ENCODE data around the gene TMEM87B. TPM values are rescaled to one million over a fixed set of nuclear protein-coding genes. Genes with fewer than 3 reads are reported as not detected.
"Not testable (repeated sequence)": the region's sequence is repeated elsewhere in the genome, so short reads cannot be mapped to it uniquely, and the experiment has no call there.

TMEM87B gene
- total and polyA plus RNA-seq, 2 experiments from 2014 or later, result 32.1 to 42.4 TPM

DNA sequence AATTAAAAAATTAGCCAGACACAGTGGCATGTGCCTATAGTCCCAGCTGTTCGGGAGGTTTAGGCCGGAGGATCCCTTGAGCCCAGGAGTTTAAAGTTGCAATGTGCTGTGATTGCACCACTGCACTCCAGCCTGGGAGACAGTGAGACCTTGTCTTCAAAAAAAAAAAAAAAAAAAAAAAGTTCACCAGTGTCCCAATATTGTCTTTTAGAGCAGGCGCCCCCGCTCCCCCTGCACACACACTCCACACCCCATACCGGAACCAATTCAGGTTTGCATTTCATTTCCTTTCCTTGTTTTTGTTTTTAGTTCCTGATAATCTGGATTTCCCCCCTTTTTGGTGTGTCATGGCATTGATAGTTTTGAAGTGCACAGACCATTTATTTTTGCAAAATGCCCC is 10.4 kb downstream of the TMEM87B start:
- peaks cover 58% of the 10 kb centered on the region for H3K36me3 ChIP-seq (ENCODE audit: low read depth)
- H3K9me2 ChIP-seq (ENCODE audit: insufficient read depth), result no peaks in the 10 kb centered on the region
- no peak for DNase-seq
- H3K4me1 ChIP-seq (ENCODE audit: insufficient read depth), result peaks cover 20% of the 10 kb centered on the region
- peak overlapping the region; percentile 35 for H3K4me2 ChIP-seq (ENCODE audit: unreplicated experiment)
- H3K27ac ChIP-seq, result peak overlapping the region; percentile 62
- H3K9me3 ChIP-seq (ENCODE audit: low read depth), result no peaks in the 10 kb centered on the region
- H3F3A ChIP-seq (ENCODE audit: insufficient read depth), result peaks cover 34% of the 10 kb centered on the region
- 77 to 81% methylated on average over 5 of the region's 5 CpGs for WGBS, 2 experiments (ENCODE audit: low coverage in 1 of 2, low lambda C conversion rate in 2 of 2, missing lambda C conversion rate in 2 of 2)
- H4K20me1 ChIP-seq (ENCODE audit: insufficient read depth), result no peaks in the 10 kb centered on the region
- H2AFZ ChIP-seq, result no peak overlapping the region
- H3K27me3 ChIP-seq (replicated peaks; ENCODE audit: insufficient read depth), result no peaks in the 10 kb centered on the region
- in situ Hi-C loops (cut with MboI), result no loop called here
- no peak for TF ChIP-seq EZH2phosphoT487 (IDR thresholded peaks at IDR 0.05; ENCODE audit: insufficient read depth, low read depth)
- TF ChIP-seq EZH2 (IDR thresholded peaks at IDR 0.05; ENCODE audit: insufficient read depth, poor library complexity, severe bottlenecking), result no peak
- H3K9ac ChIP-seq, result 0 out of 2 replicates have a peak overlapping the region, but pooled peaks have one; percentile 15
- H3K79me2 ChIP-seq (ENCODE audit: insufficient read depth), result peaks cover 80% of the 10 kb centered on the region
- no peak overlapping the region for H3K4me3 ChIP-seq

DNA sequence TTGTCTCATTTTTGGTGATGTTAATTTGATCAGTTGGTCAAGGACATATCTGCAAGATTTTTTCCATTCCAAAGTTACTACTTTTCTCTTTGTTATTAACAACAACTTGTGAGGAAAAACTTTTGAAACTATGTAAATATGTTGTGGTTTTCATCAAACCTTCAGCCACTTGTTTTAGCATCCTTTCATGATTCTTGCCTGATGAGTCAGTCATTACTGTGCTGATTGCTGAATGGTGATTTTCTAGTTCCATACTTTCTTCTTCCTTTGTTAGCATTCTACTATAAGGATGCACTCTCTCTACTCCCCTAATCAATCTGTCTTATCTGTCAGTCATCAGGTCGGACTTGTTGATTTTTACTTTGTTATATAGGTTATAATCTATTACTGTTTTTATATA is 10.9 kb downstream of the TMEM87B start:
- Histone ChIP-seq H3K9me3 (ENCODE audit: low read depth) (no peaks in the 10 kb centered on the region), H2AFZ (no peak overlapping the region), H3K79me2 (ENCODE audit: insufficient read depth) (peaks cover 80% of the 10 kb centered on the region), H3K4me3 (no peak overlapping the region), H3K9ac (0 out of 2 replicates have a peak overlapping the region, but pooled peaks have one; percentile 15), H3K27ac (peak overlapping the region; percentile 62), H3K9me2 (ENCODE audit: insufficient read depth) (no peaks in the 10 kb centered on the region), H3K4me2 (ENCODE audit: unreplicated experiment) (peak overlapping the region; percentile 35), H3K27me3 (replicated peaks; ENCODE audit: insufficient read depth) (no peaks in the 10 kb centered on the region), H3K4me1 (ENCODE audit: insufficient read depth) (peaks cover 20% of the 10 kb centered on the region), H3K36me3 (ENCODE audit: low read depth) (peaks cover 53% of the 10 kb centered on the region), H3F3A (ENCODE audit: insufficient read depth) (peaks cover 34% of the 10 kb centered on the region), H4K20me1 (ENCODE audit: insufficient read depth) (no peaks in the 10 kb centered on the region)
- DNase-seq, result peak; percentile 80
- TF ChIP-seq EZH2 (IDR thresholded peaks at IDR 0.05; ENCODE audit: insufficient read depth, poor library complexity, severe bottlenecking), result no peak
- no peak for TF ChIP-seq EZH2phosphoT487 (IDR thresholded peaks at IDR 0.05; ENCODE audit: insufficient read depth, low read depth)
- WGBS, 2 experiments (ENCODE audit: low coverage in 1 of 2, low lambda C conversion rate in 2 of 2, missing lambda C conversion rate in 2 of 2), result 7 to 39% methylated on average over 1 of the region's 1 CpG
- in situ Hi-C loops (cut with MboI), result no loop called here

DNA sequence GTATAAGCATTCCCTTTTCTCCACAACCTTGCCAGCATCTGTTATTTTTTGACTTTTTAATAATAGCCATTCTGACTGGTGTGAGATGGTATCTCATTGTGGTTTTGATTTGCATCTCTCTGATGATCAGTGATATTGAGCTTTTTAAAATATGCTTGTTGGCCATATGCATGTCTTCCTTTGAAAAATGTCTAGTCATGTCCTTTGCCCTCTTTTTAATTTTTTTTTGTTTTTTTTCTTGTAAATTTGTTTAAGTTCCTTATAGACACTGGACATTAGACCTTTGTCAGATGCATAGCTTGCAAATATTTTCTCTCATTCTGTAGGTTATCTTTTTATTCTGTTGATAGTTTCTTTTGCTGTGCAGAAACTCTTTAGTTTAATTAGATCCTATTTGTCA is 14.7 kb downstream of the TMEM87B start:
- H3K4me3 ChIP-seq; H3K9ac ChIP-seq; H3K27ac ChIP-seq; in situ Hi-C loops (cut with MboI); H3K4me2 ChIP-seq (ENCODE audit: unreplicated experiment); H2AFZ ChIP-seq; H3K27me3 ChIP-seq (replicated peaks; ENCODE audit: insufficient read depth); H3K9me2 ChIP-seq (ENCODE audit: insufficient read depth); DNase-seq; H3K9me3 ChIP-seq (ENCODE audit: low read depth): not testable (repeated sequence)
- H3F3A ChIP-seq (ENCODE audit: insufficient read depth), result peaks cover 26% of the 10 kb centered on the region
- H3K79me2 ChIP-seq (ENCODE audit: insufficient read depth), result peaks cover 80% of the 10 kb centered on the region
- H3K4me1 ChIP-seq (ENCODE audit: insufficient read depth), result peaks cover 20% of the 10 kb centered on the region
- H3K36me3 ChIP-seq (ENCODE audit: low read depth), result peaks cover 41% of the 10 kb centered on the region
- H4K20me1 ChIP-seq (ENCODE audit: insufficient read depth), result peaks cover 14% of the 10 kb centered on the region

DNA sequence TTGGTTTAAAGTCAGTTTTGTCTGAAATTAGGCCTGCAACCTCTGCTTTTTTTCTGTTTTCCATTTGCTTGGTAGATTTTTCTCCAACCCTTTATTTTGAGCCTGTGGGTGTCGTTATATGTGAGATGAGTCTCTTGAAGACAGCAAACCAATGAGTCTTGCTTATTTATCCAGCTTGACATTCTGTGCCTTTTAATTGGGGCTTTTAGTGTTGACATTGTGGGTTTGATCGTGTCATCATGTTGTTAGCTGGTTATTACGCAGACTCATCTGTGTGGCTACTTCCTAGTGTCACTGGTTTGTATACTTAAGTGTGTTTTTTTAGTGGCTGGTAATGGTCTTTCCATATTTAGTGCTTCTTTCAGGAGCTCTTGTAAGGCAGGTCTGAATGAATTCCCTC is 18.8 kb downstream of the TMEM87B start:
- Histone ChIP-seq H3K9ac (no peak overlapping the region), H3K9me3 (ENCODE audit: low read depth) (no peaks in the 10 kb centered on the region), H3K36me3 (ENCODE audit: low read depth) (peaks cover 31% of the 10 kb centered on the region), H2AFZ (no peak overlapping the region), H3K4me1 (ENCODE audit: insufficient read depth) (peaks cover 17% of the 10 kb centered on the region), H4K20me1 (ENCODE audit: insufficient read depth) (peaks cover 14% of the 10 kb centered on the region), H3K27me3 (replicated peaks; ENCODE audit: insufficient read depth) (no peaks in the 10 kb centered on the region), H3K4me2 (ENCODE audit: unreplicated experiment) (no peak overlapping the region), H3K4me3 (no peak overlapping the region), H3K9me2 (ENCODE audit: insufficient read depth) (no peaks in the 10 kb centered on the region), H3F3A (ENCODE audit: insufficient read depth) (peaks cover 19% of the 10 kb centered on the region; the same call in 1 of the 2 replicates), H3K79me2 (ENCODE audit: insufficient read depth) (peaks cover 91% of the 10 kb centered on the region), H3K27ac (no peak overlapping the region)
- TF ChIP-seq EZH2 (IDR thresholded peaks at IDR 0.05; ENCODE audit: insufficient read depth, poor library complexity, severe bottlenecking) (no peak), EZH2phosphoT487 (IDR thresholded peaks at IDR 0.05; ENCODE audit: insufficient read depth, low read depth) (no peak)
- DNase-seq, result peak; percentile 2
- 90 to 95% methylated on average over 3 of the region's 3 CpGs for WGBS, 2 experiments (ENCODE audit: low coverage in 1 of 2, low lambda C conversion rate in 2 of 2, missing lambda C conversion rate in 2 of 2)
- in situ Hi-C loops (cut with MboI), result no loop called here

DNA sequence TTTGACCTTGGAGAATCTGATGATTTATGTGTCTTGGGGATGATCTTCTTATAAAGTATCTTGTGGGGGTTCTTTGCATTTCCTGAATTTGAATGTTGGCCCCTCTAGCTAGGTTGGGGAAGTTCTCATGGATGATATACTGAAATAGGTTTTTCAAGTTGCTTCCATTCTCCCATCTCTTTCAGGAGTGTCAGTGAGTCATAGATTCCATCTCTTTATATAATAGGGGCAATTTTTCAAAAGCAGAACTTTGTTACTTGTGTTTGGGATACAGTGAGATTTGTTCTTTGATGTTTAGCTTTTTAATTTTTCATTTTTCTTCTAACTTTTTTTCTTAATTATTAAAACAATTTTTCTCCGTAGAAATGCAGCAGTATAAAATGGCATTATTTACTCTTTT is 19.4 kb downstream of the TMEM87B start:
- Histone ChIP-seq H3K27ac (no peak overlapping the region), H3K4me3 (no peak overlapping the region), H3F3A (ENCODE audit: insufficient read depth) (peaks cover 19% of the 10 kb centered on the region; the same call in 1 of the 2 replicates), H3K79me2 (ENCODE audit: insufficient read depth) (peaks cover 92% of the 10 kb centered on the region), H2AFZ (no peak overlapping the region), H3K4me1 (ENCODE audit: insufficient read depth) (peaks cover 17% of the 10 kb centered on the region), H3K9me2 (ENCODE audit: insufficient read depth) (no peaks in the 10 kb centered on the region), H3K36me3 (ENCODE audit: low read depth) (peaks cover 32% of the 10 kb centered on the region), H3K9me3 (ENCODE audit: low read depth) (no peaks in the 10 kb centered on the region), H3K4me2 (ENCODE audit: unreplicated experiment) (no peak overlapping the region), H4K20me1 (ENCODE audit: insufficient read depth) (peaks cover 14% of the 10 kb centered on the region), H3K27me3 (replicated peaks; ENCODE audit: insufficient read depth) (no peaks in the 10 kb centered on the region), H3K9ac (no peak overlapping the region)
- WGBS, 2 experiments (ENCODE audit: low coverage in 1 of 2, low lambda C conversion rate in 2 of 2, missing lambda C conversion rate in 2 of 2), result 63 to 79% methylated on average over 1 of the region's 1 CpG
- in situ Hi-C loops (cut with MboI), result no loop called here
- peak; percentile 49 for DNase-seq
- TF ChIP-seq EZH2phosphoT487 (IDR thresholded peaks at IDR 0.05; ENCODE audit: insufficient read depth, low read depth), result no peak
- TF ChIP-seq EZH2 (IDR thresholded peaks at IDR 0.05; ENCODE audit: insufficient read depth, poor library complexity, severe bottlenecking), result no peak

Data from GM23248 (cell line).